GM19025 (cell line): ENCODE results near the gene HHATL.

ENCODE experiments used
- ATAC-seq: cut with Tn5 transposase; IDR thresholded peaks from one replicate; pipeline ENCODE4 v1.9.1; 2021; ENCODE audit warnings: mild to moderate bottlenecking, low read depth, moderate library complexity; ENCODE audit not compliant: unreplicated experiment

HHATL gene

GRCh38 chr3:42656680-42657610 is 45.7 kb downstream of the HHATL start:
- no peak for ATAC-seq

GRCh38 chr3:42655980-42656679 is 46.5 kb downstream of the HHATL start:
- ATAC-seq: no peak

DNA sequence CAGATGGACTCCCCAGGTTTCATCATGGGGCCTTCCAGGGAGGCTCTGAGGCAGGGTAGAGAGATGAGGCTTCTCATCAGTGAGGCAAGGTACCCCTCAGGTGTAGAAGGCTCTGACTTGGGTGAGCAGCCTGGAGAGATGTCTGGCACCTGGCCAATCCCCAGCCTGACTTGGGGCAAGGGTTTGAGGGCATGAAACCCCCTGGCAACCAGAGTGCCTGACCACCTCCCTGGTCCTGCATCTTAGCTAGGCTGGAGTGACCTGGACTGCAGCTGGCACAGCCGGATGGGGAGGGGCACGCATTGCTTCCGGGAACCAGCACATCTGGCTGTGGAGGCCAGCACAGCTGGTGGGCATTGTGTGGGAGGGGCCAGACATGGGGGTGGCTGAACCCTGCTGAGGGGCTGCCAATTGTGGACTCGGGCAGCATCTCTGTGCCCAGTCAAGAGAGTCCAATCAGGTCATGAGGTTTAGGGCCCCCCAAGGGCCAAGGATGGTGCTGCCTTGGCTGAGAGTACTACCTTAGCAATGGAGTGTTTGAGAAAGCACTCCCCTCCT is 47.2 kb downstream of the HHATL start:
- ATAC-seq: no peak

- no peak for ATAC-seq
These were observed 48.0 kb downstream of the HHATL start for GRCh38 chr3:42654331-42655201.

GRCh38 chr3:42653560-42654330 is 48.9 kb downstream of the HHATL start, which contains the start of gene ZBTB47:
TSS of gene ZBTB47 (plus strand) at chr3:42653697. CDS start at chr3:42658356, 4,659 bp downstream.
- no peak for ATAC-seq

GRCh38 chr3:42653303-42653559 is 49.4 kb downstream of the HHATL start:
- no peak for ATAC-seq

GRCh38 chr3:42652611-42653302 is 49.8 kb downstream of the HHATL start:
- ATAC-seq: peak; percentile 57

GRCh38 chr3:42652251-42652610 is 50.4 kb downstream of the HHATL start:
- peak; percentile 28 for ATAC-seq

DNA sequence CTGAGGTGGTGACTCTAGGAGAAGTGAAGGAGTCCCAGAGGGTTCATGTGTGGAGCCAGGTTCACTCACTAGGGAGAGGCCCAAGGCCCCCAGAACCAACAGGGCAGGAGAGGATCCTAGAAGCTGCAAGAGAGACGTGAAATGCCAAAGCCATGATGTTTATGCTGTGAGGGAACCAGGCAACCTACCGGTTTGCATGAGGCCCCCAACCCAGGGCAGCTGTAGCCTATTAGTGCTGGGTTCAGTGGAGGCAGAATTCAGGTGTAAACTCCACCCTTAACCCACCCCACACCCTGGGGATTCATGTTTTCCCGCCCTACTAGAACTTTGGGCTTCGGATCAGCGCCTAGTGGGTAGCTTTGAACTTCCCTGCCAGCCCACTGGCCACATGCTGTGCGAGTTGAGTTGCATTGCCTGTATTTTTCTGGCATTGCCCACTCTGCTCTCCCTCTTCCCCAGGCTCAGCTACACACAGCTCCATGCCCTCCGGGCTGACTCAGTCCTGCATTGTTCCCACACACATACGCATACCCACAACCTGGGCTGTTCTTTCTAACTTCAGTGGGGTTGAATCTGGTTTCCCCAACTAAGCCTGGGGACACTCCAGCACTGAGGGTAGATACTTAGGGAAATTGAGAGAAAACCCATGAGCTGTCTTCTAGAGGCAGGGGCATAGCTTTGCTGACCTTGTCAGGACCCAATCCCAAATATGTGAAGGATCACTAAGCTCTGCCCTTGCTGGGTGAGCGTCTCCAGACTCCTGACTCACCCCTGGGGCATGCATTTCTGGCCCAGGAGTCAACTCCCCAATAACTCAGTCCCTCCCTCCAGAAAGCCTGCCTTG is 51.1 kb downstream of the HHATL start:
- no peak for ATAC-seq

DNA sequence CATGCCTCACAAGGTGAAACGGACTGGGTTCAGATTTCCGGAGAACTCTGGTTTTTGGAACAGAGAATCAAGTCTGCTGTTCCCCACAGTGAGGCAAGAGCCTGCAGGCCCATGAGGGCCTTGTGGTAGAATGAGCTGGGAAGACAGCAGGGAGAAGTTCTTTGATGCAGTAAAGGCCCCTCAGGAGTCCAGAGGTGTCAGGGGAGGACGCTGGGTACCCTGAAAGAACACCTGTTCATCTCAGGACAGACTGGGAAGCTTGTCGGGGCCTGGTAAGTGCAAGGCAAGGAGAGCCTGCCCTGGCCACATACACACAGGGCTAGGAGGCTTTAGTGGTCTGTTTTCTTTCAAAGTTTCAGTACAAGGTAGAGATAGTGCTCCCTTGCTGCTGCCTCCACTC is 52.8 kb downstream of the HHATL start:
- ATAC-seq: no peak

DNA sequence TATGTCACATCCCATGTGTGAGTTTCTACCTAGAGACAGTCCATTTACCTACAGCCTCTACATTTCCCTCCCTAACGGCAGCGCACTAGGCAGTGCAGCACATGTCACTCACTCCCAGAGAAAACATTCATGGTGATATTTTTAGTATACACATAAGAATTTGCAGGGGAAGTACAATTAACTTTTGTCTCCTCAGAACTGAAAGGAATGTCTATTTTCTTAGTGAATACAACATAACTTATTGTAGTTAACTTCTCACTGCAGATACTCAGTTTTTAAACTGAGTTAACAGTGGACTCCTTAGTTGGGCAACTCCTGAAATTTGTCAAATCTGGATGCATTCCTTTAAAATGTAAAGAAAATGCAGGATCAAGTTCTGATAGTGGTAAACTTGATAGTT is 53.6 kb downstream of the HHATL start:
- ATAC-seq: no peak

DNA sequence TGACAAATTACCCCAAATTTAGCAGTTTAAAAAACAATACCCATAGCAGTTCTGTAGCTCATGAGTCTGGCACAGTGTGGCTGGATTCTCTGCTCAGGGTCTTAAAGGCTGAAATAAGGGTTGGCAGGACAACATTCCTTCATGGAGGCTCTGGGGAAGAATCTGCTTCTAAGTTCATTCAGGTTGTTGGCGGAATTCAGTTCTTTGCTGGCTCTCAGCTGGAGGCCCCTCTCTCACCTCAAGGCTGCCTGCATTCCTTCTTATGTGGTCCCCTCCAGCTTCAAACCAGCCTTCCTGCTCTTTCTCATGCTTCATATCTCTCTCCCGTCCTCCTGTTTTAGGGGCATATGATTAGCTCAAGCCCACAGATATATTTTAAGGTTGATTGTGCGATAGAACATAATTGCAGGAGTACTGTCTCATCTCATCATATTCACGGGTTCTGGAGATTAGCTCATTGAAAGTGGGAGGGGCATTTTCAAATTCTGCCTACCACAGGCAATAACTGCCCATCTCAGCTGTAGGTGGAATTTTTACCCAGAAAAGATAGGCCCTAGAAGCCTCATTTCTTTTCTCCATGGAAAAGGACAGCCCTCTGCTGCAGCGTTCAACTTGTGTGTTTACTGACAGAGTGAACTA is 54.7 kb downstream of the HHATL start:
- no peak for ATAC-seq
